Lung (tissue), 12 donors: ENCODE measurements around the gene KLHDC4. TPM values are rescaled to one million over a fixed set of nuclear protein-coding genes. Genes with fewer than 3 reads are reported as not detected.

ENCODE experiments used
- ATAC-seq: fragments of 200-7000 bp; cut with Tn5 transposase; one replicate; pipeline ENCODE4 v1.9.1; 2020; ENCODE audit warnings: moderate number of reproducible peaks; ENCODE audit not compliant: insufficient read depth, low FRiP score
- DNase-seq, 3 donors: peaks; one replicate each; pipeline ENCODE4 v3.0.0-alpha.2; 2013 to 2017
- H3K27ac ChIP-seq, 2 donors: one replicate each; pipeline ENCODE4 v1.5.1; 2013; ENCODE audit warnings: mild to moderate bottlenecking in 2 of 2, moderate library complexity in 2 of 2, control low read depth in 1 of 2, inconsistent platforms in 1 of 2, low read depth in 1 of 2, low read length in 1 of 2
- H3K27me3 ChIP-seq, 3 donors: one replicate each; pipeline ENCODE4 v1.5.1; 2013; ENCODE audit warnings: low read length in 2 of 3; ENCODE audit not compliant: control insufficient read depth in 3 of 3, insufficient read depth in 3 of 3
- H3K36me3 ChIP-seq, 4 donors: one replicate each; pipeline ENCODE4 v1.5.1; 2013; ENCODE audit warnings: low read length in 4 of 4, mild to moderate bottlenecking in 1 of 4, moderate library complexity in 1 of 4; ENCODE audit not compliant: control insufficient read depth in 4 of 4, insufficient read depth in 4 of 4
- H3K4me1 ChIP-seq, 5 donors: one replicate each; pipeline ENCODE4 v1.5.1; 2013; ENCODE audit warnings: low read length in 5 of 5, mild to moderate bottlenecking in 2 of 5, moderate library complexity in 1 of 5; ENCODE audit not compliant: control insufficient read depth in 5 of 5, insufficient read depth in 5 of 5
- H3K4me3 ChIP-seq: one replicate; pipeline ENCODE4 v1.5.1; 2013; ENCODE audit warnings: mild to moderate bottlenecking, control low read depth, moderate library complexity
- H3K9ac ChIP-seq, 2 donors: one replicate each; pipeline ENCODE4 v1.5.1; 2013; ENCODE audit warnings: low read length in 2 of 2, control low read depth in 1 of 2; ENCODE audit not compliant: insufficient read depth in 1 of 2
- H3K9me3 ChIP-seq, 4 donors: one replicate each; pipeline ENCODE4 v1.5.1; 2013; ENCODE audit warnings: low read length in 3 of 4, mild to moderate bottlenecking in 1 of 4, moderate library complexity in 1 of 4; ENCODE audit not compliant: control insufficient read depth in 4 of 4, insufficient read depth in 3 of 4
- WGBS, 2 donors: extraction: QIAGEN DNeasy Blood & Tissue Kit; methylation state at CpG; one replicate each; pipeline ENCODE4 v1.1.7; 2013; 5-methylcytosine and 5-hydroxymethylcytosine counted together
- polyA plus RNA-seq, 2 donors: library from polyadenylated mRNA; stranded (reverse); fragments of 200-250 nt; gene quantifications; one replicate each; pipeline ENCODE4 v1.2.1, GENCODE V29; 2013
- total RNA-seq, 2 donors: library from RNA; depleted of rRNA in 1 of 2; stranded (reverse); fragments of >200 nt in 1 of 2; gene quantifications; one replicate each; pipeline ENCODE4 v1.2.1, GENCODE V29; 2014 to 2021
- TF ChIP-seq, protein P1 (sequence below): IDR thresholded peaks from 2 replicates; pipeline ENCODE4 v1.5.1; 2012; ENCODE audit warnings: mild to moderate bottlenecking; ENCODE audit errors: control extremely low read depth, extremely low read depth
- donor health status: control.
- donor health status: control.
- donor health status: Bipolar disorder and iron deficiency.
- donor health status: healthy.
- donor health status: DM: yes; HTN: yes; CAD: no.

The KLHDC4 gene
- total and polyA plus RNA-seq, 4 donors, result 23.3 to 48.4 (median 38.4) TPM

DNA sequence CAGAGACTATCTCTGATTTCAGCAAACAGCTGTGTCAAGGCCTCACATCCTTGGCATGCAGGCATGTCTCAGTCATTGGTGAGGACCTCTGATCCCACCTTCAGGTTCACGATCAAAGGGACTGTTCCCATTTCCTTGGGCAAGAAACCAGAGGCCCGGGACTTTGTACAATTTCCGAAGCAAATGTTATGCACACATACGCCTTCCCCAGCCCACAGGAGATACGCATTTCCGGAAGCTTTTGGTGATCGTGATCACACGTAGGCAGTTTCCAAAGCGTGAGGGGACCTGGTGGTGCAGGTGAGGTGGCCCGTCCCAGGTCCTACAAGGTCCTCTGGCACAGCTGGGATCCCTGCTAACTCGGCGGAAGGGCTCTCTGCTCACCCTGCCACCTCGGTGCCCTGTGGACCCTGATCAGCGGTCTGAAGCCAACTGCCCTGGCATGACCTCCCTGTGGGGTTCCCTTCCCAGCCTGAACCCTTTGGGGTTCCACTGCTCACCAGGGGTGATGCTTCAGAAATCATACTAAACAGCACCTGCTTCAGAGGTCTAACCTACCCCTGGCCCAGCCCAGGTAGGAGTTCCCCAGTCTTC lies 28.8 kb upstream of the KLHDC4 start:
- no peak overlapping the region for H3K27ac ChIP-seq
- no peaks in the 10 kb centered on the region for H3K36me3 ChIP-seq
- peaks cover 0 to under 1% (median 0%) of the 10 kb centered on the region in 4 donors for H3K9me3 ChIP-seq
- 89 to 92% methylated on average over 14 of the region's 14 CpGs for WGBS, 2 donors
- no peak overlapping the region for H3K9ac ChIP-seq
- TF ChIP-seq, protein P1, sequence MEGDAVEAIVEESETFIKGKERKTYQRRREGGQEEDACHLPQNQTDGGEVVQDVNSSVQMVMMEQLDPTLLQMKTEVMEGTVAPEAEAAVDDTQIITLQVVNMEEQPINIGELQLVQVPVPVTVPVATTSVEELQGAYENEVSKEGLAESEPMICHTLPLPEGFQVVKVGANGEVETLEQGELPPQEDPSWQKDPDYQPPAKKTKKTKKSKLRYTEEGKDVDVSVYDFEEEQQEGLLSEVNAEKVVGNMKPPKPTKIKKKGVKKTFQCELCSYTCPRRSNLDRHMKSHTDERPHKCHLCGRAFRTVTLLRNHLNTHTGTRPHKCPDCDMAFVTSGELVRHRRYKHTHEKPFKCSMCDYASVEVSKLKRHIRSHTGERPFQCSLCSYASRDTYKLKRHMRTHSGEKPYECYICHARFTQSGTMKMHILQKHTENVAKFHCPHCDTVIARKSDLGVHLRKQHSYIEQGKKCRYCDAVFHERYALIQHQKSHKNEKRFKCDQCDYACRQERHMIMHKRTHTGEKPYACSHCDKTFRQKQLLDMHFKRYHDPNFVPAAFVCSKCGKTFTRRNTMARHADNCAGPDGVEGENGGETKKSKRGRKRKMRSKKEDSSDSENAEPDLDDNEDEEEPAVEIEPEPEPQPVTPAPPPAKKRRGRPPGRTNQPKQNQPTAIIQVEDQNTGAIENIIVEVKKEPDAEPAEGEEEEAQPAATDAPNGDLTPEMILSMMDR, result no peak
- DNase-seq (no peak), ATAC-seq (no peak)
- no peaks in the 10 kb centered on the region for H3K27me3 ChIP-seq
- H3K4me1 ChIP-seq, result peaks cover 0 to 1% (median 0%) of the 10 kb centered on the region in 5 donors
- H3K4me3 ChIP-seq, result no peak overlapping the region

DNA sequence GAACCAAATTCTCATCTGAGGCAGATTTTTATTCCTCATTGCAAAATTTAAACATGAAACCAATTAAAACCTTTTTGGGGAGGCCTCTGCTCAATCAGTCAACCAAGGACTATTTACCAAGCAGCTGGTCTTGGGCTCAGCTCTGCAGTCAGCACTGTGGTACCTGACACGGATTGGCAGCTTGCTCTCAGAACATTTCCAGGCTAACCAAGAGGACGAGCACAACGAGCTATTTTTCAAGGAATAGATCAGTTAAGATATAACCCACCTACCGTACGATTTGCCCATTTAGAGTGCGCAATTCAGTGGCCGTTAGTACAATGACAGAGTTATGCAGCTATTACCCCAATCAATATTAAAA lies 26.4 kb upstream of the KLHDC4 start:
- H3K9ac ChIP-seq, result no peak overlapping the region
- no peak overlapping the region for H3K27ac ChIP-seq
- ATAC-seq (no peak), DNase-seq (no peak)
- no peaks in the 10 kb centered on the region for H3K9me3 ChIP-seq
- no peak overlapping the region for H3K4me3 ChIP-seq
- 89 to 92% methylated on average over 7 of the region's 7 CpGs for WGBS, 2 donors
- H3K4me1 ChIP-seq, result peaks cover 0 to 4% (median 0%) of the 10 kb centered on the region in 5 donors
- TF ChIP-seq, protein P1, result no peak
- no peaks in the 10 kb centered on the region for H3K36me3 ChIP-seq
- H3K27me3 ChIP-seq, result no peaks in the 10 kb centered on the region

- Histone ChIP-seq H3K4me1 (peaks cover 0 to 4% (median 0%) of the 10 kb centered on the region in 5 donors), H3K4me3 (no peak overlapping the region), H3K27me3 (no peaks in the 10 kb centered on the region), H3K9ac (no peak overlapping the region), H3K9me3 (no peaks in the 10 kb centered on the region), H3K36me3 (no peaks in the 10 kb centered on the region), H3K27ac (no peak overlapping the region)
- ATAC-seq (no peak), DNase-seq (no peak)
- 76 to 80% methylated on average over 32 of the region's 32 CpGs for WGBS, 2 donors
- TF ChIP-seq, protein P1, result no peak
Measured at GRCh38 chr16:87791295-87792204, 25.8 kb upstream of the KLHDC4 start.
